RWPE2 (cell line): ENCODE results near the gene TBC1D10B.

ENCODE experiments used
- ATAC-seq: fragments of 200-7000 bp; cut with Tn5 transposase; 3 replicates; pipeline ENCODE4 v1.9.1; 2021; ENCODE audit warnings: low read depth
- DNase-seq: peaks from one replicate; pipeline ENCODE4 v3.0.0-alpha.2; 2020; ENCODE audit warnings: low spot score
- H3K27ac ChIP-seq: fragments of 450-650 bp; 2 replicates; pipeline ENCODE4 v1.5.1; 2017; ENCODE audit warnings: mild to moderate bottlenecking; ENCODE audit not compliant: poor library complexity, severe bottlenecking
- H3K27me3 ChIP-seq: fragments of 250-450 bp; sonication (Bioruptor Pico); 2 replicates; pipeline ENCODE4 v1.5.1; 2021; ENCODE audit warnings: mild to moderate bottlenecking, moderate library complexity; ENCODE audit not compliant: insufficient read depth, poor library complexity, severe bottlenecking
- H3K36me3 ChIP-seq: fragments of 250-450 bp; sonication (Bioruptor Pico); 2 replicates; pipeline ENCODE4 v1.5.1; 2020; ENCODE audit warnings: low read depth, mild to moderate bottlenecking, moderate library complexity
- H3K4me1 ChIP-seq: fragments of 250-450 bp; sonication (Bioruptor Pico); 2 replicates; pipeline ENCODE4 v1.5.1; 2021; ENCODE audit warnings: mild to moderate bottlenecking, moderate library complexity; ENCODE audit not compliant: insufficient read depth, poor library complexity, severe bottlenecking
- H3K4me3 ChIP-seq: fragments of 250-450 bp; sonication (Bioruptor Pico); 2 replicates; pipeline ENCODE4 v1.5.1; 2021; ENCODE audit warnings: mild to moderate bottlenecking, moderate library complexity; ENCODE audit not compliant: severe bottlenecking
- H3K9me3 ChIP-seq: fragments of 250-450 bp; sonication (Bioruptor Pico); 2 replicates; pipeline ENCODE4 v1.5.1; 2021; ENCODE audit warnings: mild to moderate bottlenecking, moderate library complexity; ENCODE audit not compliant: severe bottlenecking
- TF ChIP-seq, protein P1 (sequence below): fragments of 450-650 bp; IDR thresholded peaks from one replicate; pipeline ENCODE4 v1.5.1; 2017; ENCODE audit warnings: mild to moderate bottlenecking, moderate library complexity; ENCODE audit not compliant: poor library complexity, severe bottlenecking

TBC1D10B gene

DNA sequence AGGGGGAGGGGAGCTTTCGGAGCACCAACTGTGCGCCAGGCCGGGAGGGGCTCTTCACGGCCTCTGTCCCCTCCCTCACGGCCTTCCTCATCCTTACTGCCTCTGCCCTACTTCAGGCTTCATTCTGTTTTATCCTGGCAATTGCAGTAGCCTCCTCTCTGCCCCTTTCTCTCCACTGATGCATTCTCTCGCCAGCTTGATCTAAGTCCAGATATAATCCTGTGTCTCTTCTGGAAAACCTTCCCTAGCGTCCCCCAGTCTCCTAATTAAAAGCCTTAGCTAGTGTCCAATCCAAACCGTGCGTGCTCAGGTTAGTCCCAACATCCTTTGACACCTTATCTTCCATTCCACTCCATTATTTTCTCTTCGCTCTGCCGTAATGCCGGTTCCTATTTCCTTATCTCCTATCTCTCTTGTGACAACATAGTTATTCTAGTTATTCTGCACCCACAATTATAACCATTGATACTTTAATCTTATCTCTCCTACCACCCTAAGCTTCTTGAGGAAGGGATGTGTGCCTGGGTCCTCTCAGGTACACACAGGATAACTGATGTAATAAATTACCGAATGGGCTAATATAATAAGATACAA, 25.8 kb upstream of the TBC1D10B start:
- no peak for ATAC-seq
- no peak for DNase-seq
- Histone ChIP-seq H3K4me3 (peak overlapping the region; percentile 95), H3K4me1 (no peaks in the 10 kb centered on the region), H3K36me3 (peaks cover 7% of the 10 kb centered on the region), H3K27ac (peak overlapping the region; percentile 63), H3K9me3 (no peaks in the 10 kb centered on the region), H3K27me3 (no peaks in the 10 kb centered on the region)
- TF ChIP-seq, protein P1, sequence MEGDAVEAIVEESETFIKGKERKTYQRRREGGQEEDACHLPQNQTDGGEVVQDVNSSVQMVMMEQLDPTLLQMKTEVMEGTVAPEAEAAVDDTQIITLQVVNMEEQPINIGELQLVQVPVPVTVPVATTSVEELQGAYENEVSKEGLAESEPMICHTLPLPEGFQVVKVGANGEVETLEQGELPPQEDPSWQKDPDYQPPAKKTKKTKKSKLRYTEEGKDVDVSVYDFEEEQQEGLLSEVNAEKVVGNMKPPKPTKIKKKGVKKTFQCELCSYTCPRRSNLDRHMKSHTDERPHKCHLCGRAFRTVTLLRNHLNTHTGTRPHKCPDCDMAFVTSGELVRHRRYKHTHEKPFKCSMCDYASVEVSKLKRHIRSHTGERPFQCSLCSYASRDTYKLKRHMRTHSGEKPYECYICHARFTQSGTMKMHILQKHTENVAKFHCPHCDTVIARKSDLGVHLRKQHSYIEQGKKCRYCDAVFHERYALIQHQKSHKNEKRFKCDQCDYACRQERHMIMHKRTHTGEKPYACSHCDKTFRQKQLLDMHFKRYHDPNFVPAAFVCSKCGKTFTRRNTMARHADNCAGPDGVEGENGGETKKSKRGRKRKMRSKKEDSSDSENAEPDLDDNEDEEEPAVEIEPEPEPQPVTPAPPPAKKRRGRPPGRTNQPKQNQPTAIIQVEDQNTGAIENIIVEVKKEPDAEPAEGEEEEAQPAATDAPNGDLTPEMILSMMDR: no peak

DNA sequence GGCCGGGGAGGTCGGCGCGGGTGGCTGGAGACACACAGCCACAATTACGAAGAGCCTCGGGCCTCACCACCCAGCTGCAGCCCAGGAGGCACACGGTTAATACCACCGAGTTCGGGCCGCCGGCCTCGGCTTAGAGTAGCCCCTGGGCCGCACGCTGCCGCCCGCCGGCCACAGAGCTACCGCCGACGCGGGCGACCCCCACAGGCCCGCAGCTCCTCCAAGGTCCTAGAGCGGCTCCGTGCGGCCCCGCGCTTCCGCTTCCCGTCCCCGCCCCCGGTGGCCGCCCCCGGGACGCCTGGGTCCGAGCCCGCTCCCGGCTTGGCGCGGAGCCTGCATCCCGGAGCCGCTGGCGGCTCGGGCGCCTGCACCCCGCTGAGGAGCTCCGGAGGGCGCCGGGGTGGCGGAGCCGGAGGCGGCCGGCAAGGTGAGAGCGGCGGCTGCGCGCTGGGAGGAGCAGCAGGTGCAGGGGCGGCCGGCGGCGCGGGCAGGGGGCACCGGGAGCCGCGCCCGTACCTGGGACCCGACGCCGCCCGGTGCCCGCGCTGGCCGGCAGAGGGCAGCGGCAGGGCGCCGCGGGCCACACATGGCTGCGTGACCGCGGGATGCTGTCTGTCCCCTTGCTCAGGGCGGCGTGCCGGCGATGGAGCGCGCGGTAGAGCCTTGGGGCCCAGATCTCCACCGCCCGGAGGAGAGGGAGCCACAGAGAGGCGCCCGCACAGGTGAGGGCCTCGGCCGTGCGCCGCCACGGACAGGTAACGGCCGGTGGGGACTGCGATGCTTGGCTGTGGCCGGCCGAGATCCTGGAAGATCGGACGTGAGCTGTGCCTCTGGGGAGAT, 25.1 kb upstream of the TBC1D10B start, which contains the start of gene ZNF48:
ZNF48 (plus strand) TSS at position 266 of the 837 bp plus-strand sequence; CDS start at position 641, 375 bp downstream.
- H3K27me3 ChIP-seq: no peaks in the 10 kb centered on the region
- H3K36me3 ChIP-seq: peaks cover 7% of the 10 kb centered on the region
- no peaks in the 10 kb centered on the region for H3K4me1 ChIP-seq
- DNase-seq: no peak
- H3K4me3 ChIP-seq: peak within 1 kb of the TSS; percentile 95
- H3K9me3 ChIP-seq: no peaks in the 10 kb centered on the region
- peak within 1 kb of the TSS; percentile 63 for H3K27ac ChIP-seq
- ATAC-seq: peak; percentile 85
- TF ChIP-seq, protein P1: peak; percentile 75

DNA sequence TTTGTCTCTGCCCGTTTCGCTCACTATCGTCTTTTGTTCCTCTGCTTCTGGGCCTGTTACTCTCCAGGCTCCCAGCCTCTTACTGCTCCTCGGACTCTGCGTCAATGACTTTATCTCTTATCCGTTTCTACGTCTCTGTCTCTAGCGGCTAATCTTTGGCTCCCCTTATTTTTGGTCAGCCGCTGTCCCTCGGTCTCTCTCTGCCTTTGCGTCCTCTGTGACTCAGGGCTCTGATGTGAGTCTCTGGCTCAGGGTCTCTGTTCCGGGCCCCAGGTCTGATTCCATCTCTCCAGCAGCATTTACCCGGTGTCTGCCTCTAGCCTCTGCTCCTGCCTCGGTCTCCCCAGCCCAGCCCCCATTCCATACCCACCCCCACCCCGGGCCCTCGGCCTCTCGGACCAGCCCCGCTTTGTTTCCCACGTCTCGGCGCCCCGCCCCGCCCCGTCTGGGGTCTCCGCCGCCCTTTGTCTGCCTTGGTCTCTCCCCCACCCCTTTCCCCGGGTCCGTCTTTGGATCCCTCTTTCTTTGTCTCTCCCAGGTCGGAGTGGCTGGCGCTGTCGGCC, 24.4 kb upstream of the TBC1D10B start:
- H3K27me3 ChIP-seq: no peaks in the 10 kb centered on the region
- peak; percentile 5; the same call in 1 of the 3 replicates for ATAC-seq
- no peaks in the 10 kb centered on the region for H3K9me3 ChIP-seq
- TF ChIP-seq, protein P1: no peak
- DNase-seq: no peak
- peaks cover 7% of the 10 kb centered on the region for H3K36me3 ChIP-seq
- peak overlapping the region; percentile 63 for H3K27ac ChIP-seq
- peak overlapping the region; percentile 95 for H3K4me3 ChIP-seq
- H3K4me1 ChIP-seq: no peaks in the 10 kb centered on the region

DNA sequence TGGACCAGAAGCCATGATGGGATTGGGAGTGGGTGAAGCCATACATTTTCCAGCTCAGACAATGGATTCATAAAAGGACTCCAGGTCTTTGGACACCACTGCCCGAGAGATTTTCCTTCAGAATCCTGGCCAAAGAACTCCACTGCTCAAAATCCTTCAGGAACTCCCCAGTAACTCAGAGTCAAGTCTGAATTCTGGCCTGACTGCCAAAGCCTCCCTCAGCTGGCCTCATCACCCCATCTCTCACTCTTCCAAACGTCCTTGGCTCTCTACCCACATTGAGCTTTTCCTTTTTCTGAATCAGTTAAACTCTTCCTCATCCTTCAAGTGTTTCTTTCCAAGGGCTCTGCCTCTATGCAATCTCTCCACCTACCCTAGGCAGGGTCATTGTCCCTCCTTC, 13.2 kb upstream of the TBC1D10B start:
- no peaks in the 10 kb centered on the region for H3K36me3 ChIP-seq
- no peaks in the 10 kb centered on the region for H3K9me3 ChIP-seq
- TF ChIP-seq, protein P1: no peak
- DNase-seq (no peak), ATAC-seq (no peak)
- H3K4me1 ChIP-seq: no peaks in the 10 kb centered on the region
- H3K27me3 ChIP-seq: no peaks in the 10 kb centered on the region
- H3K27ac ChIP-seq: no peak overlapping the region
- no peak overlapping the region for H3K4me3 ChIP-seq
